ENCODE measurements around the gene SLC17A9. TPM values are rescaled to one million over a fixed set of nuclear protein-coding genes. Genes with fewer than 3 reads are reported as not detected.

The SLC17A9 gene
- total and polyA plus RNA-seq, 10 of the 15 experiments (the other 5 are each of a cell fraction or from before 2014, with no cell fraction given): 0.72 to 74.1 (median 29.4) TPM

GRCh38 chr20:62937268-62938104, 15.0 kb upstream of the SLC17A9 start (continued):
- no peak for TF ChIP-seq IRF5 (IDR thresholded peaks at IDR 0.05; ENCODE audit: borderline replicate concordance)
- TF ChIP-seq, protein P1, sequence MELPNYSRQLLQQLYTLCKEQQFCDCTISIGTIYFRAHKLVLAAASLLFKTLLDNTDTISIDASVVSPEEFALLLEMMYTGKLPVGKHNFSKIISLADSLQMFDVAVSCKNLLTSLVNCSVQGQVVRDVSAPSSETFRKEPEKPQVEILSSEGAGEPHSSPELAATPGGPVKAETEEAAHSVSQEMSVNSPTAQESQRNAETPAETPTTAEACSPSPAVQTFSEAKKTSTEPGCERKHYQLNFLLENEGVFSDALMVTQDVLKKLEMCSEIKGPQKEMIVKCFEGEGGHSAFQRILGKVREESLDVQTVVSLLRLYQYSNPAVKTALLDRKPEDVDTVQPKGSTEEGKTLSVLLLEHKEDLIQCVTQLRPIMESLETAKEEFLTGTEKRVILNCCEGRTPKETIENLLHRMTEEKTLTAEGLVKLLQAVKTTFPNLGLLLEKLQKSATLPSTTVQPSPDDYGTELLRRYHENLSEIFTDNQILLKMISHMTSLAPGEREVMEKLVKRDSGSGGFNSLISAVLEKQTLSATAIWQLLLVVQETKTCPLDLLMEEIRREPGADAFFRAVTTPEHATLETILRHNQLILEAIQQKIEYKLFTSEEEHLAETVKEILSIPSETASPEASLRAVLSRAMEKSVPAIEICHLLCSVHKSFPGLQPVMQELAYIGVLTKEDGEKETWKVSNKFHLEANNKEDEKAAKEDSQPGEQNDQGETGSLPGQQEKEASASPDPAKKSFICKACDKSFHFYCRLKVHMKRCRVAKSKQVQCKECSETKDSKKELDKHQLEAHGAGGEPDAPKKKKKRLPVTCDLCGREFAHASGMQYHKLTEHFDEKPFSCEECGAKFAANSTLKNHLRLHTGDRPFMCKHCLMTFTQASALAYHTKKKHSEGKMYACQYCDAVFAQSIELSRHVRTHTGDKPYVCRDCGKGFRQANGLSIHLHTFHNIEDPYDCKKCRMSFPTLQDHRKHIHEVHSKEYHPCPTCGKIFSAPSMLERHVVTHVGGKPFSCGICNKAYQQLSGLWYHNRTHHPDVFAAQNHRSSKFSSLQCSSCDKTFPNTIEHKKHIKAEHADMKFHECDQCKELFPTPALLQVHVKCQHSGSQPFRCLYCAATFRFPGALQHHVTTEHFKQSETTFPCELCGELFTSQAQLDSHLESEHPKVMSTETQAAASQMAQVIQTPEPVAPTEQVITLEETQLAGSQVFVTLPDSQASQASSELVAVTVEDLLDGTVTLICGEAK (IDR thresholded peaks at IDR 0.05; ENCODE audit: borderline replicate concordance): peak; percentile 79; the same call in 1 of the 2 replicates
- TF ChIP-seq CREM (IDR thresholded peaks at IDR 0.05; ENCODE audit: low read depth): peak; percentile 74; the same call in 1 of the 2 replicates
- TF ChIP-seq, protein P2, sequence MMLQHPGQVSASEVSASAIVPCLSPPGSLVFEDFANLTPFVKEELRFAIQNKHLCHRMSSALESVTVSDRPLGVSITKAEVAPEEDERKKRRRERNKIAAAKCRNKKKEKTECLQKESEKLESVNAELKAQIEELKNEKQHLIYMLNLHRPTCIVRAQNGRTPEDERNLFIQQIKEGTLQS (IDR thresholded peaks at IDR 0.05; ENCODE audit: borderline replicate concordance, extremely low read depth, low read depth, low read length): no peak
- TF ChIP-seq, protein P3, sequence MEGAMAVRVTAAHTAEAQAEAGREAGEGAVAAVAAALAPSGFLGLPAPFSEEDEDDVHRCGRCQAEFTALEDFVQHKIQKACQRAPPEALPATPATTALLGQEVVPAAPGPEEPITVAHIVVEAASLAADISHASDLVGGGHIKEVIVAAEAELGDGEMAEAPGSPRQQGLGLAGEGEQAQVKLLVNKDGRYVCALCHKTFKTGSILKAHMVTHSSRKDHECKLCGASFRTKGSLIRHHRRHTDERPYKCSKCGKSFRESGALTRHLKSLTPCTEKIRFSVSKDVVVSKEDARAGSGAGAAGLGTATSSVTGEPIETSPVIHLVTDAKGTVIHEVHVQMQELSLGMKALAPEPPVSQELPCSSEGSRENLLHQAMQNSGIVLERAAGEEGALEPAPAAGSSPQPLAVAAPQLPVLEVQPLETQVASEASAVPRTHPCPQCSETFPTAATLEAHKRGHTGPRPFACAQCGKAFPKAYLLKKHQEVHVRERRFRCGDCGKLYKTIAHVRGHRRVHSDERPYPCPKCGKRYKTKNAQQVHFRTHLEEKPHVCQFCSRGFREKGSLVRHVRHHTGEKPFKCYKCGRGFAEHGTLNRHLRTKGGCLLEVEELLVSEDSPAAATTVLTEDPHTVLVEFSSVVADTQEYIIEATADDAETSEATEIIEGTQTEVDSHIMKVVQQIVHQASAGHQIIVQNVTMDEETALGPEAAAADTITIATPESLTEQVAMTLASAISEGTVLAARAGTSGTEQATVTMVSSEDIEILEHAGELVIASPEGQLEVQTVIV (IDR thresholded peaks at IDR 0.05; ENCODE audit: borderline replicate concordance, partially characterized antibody): peak; percentile 84
- TF ChIP-seq, protein P4, sequence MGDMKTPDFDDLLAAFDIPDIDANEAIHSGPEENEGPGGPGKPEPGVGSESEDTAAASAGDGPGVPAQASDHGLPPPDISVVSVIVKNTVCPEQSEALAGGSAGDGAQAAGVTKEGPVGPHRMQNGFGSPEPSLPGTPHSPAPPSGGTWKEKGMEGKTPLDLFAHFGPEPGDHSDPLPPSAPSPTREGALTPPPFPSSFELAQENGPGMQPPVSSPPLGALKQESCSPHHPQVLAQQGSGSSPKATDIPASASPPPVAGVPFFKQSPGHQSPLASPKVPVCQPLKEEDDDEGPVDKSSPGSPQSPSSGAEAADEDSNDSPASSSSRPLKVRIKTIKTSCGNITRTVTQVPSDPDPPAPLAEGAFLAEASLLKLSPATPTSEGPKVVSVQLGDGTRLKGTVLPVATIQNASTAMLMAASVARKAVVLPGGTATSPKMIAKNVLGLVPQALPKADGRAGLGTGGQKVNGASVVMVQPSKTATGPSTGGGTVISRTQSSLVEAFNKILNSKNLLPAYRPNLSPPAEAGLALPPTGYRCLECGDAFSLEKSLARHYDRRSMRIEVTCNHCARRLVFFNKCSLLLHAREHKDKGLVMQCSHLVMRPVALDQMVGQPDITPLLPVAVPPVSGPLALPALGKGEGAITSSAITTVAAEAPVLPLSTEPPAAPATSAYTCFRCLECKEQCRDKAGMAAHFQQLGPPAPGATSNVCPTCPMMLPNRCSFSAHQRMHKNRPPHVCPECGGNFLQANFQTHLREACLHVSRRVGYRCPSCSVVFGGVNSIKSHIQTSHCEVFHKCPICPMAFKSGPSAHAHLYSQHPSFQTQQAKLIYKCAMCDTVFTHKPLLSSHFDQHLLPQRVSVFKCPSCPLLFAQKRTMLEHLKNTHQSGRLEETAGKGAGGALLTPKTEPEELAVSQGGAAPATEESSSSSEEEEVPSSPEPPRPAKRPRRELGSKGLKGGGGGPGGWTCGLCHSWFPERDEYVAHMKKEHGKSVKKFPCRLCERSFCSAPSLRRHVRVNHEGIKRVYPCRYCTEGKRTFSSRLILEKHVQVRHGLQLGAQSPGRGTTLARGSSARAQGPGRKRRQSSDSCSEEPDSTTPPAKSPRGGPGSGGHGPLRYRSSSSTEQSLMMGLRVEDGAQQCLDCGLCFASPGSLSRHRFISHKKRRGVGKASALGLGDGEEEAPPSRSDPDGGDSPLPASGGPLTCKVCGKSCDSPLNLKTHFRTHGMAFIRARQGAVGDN (IDR thresholded peaks at IDR 0.05): peak; percentile 71
- TF ChIP-seq FOS (IDR thresholded peaks at IDR 0.05; ENCODE audit: borderline replicate concordance, extremely low read depth, insufficient read length): no peak
- no peak for TF ChIP-seq NFXL1 (IDR thresholded peaks at IDR 0.05; ENCODE audit: borderline replicate concordance)
- TF ChIP-seq CBX3 (IDR thresholded peaks at IDR 0.05; ENCODE audit: borderline replicate concordance, low read depth): no peak
- no peak for TF ChIP-seq SRF (IDR thresholded peaks at IDR 0.05; ENCODE audit: low read depth in 2 of 2, low read length in 2 of 2)
- no peak for TF ChIP-seq NFIC (IDR thresholded peaks at IDR 0.05; ENCODE audit: low read depth, low read length)
- TF ChIP-seq RBBP5 (conservative IDR thresholded peaks at IDR 0.05): 0 out of 2 replicates have a peak, but pooled peaks have one; percentile 41
- peak; percentile 58; the same call in 1 of the 2 replicates for TF ChIP-seq PML (IDR thresholded peaks at IDR 0.05; ENCODE audit: low read length)
- peak; percentile 97 for TF ChIP-seq MYC (IDR thresholded peaks at IDR 0.05; ENCODE audit: insufficient read depth, insufficient read length, insufficient replicate concordance, low read length, severe bottlenecking)
- no peak for TF ChIP-seq YBX1 (IDR thresholded peaks at IDR 0.05)
